ENCODE results near the gene KLF5.

DNA sequence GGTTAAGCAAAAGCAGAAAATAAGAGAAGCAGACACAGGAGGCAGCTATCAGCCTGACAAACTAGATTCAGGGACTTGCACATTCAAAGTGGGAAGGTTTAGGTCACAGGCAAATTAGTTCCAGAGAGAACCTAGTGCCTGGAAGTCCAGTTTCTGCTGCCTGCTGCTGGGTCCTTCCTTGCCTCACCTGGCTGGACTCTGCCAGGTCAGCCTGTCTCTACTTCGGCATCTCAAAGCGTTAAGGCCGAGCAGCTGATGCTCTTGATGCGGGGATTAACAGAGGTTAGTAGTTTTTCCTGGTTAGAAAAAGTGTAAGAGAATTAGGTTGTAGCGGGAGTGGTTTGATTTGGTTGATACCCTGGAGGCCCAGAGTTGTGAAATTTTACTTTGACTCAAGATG, 52.0 kb downstream of the KLF5 start:
- TF ChIP-seq, protein P1, sequence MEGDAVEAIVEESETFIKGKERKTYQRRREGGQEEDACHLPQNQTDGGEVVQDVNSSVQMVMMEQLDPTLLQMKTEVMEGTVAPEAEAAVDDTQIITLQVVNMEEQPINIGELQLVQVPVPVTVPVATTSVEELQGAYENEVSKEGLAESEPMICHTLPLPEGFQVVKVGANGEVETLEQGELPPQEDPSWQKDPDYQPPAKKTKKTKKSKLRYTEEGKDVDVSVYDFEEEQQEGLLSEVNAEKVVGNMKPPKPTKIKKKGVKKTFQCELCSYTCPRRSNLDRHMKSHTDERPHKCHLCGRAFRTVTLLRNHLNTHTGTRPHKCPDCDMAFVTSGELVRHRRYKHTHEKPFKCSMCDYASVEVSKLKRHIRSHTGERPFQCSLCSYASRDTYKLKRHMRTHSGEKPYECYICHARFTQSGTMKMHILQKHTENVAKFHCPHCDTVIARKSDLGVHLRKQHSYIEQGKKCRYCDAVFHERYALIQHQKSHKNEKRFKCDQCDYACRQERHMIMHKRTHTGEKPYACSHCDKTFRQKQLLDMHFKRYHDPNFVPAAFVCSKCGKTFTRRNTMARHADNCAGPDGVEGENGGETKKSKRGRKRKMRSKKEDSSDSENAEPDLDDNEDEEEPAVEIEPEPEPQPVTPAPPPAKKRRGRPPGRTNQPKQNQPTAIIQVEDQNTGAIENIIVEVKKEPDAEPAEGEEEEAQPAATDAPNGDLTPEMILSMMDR (conservative IDR thresholded peaks at IDR 0.05) = no peak
- no peak for TF ChIP-seq ZFX (IDR thresholded peaks at IDR 0.05)
